HG02571 (cell line): ENCODE data around the gene MAPK11.
"Not testable (repeated sequence)": the region's sequence is repeated elsewhere in the genome, so short reads cannot be mapped to it uniquely, and the experiment has no call there.

Source experiments
- ATAC-seq: cut with Tn5 transposase; IDR thresholded peaks from one replicate; pipeline ENCODE4 v1.9.1; 2021; ENCODE audit warnings: mild to moderate bottlenecking, moderate library complexity; ENCODE audit not compliant: unreplicated experiment

The MAPK11 gene

GRCh38 chr22:50278956-50279619, 8.9 kb upstream of the MAPK11 start:
- no peak for ATAC-seq

GRCh38 chr22:50278461-50278860, 8.3 kb upstream of the MAPK11 start:
- ATAC-seq: no peak

GRCh38 chr22:50277761-50278160, 7.6 kb upstream of the MAPK11 start:
- no peak for ATAC-seq

GRCh38 chr22:50276143-50276542, 6.0 kb upstream of the MAPK11 start:
- peak; percentile 56 for ATAC-seq

- ATAC-seq: no peak
These were observed 5.2 kb upstream of the MAPK11 start for GRCh38 chr22:50275181-50276055.

- ATAC-seq: no peak
These were observed 4.6 kb upstream of the MAPK11 start for GRCh38 chr22:50274771-50275170.

GRCh38 chr22:50274311-50274710, 4.1 kb upstream of the MAPK11 start:
- no peak for ATAC-seq

- not testable (repeated sequence) for ATAC-seq
These were observed 3.6 kb upstream of the MAPK11 start for GRCh38 chr22:50273781-50274180.

GRCh38 chr22:50273352-50273751, 3.2 kb upstream of the MAPK11 start:
- ATAC-seq: not testable (repeated sequence)

- no peak for ATAC-seq
These were observed 2.0 kb upstream of the MAPK11 start for GRCh38 chr22:50272044-50272802.

- no peak for ATAC-seq
These were observed 1.4 kb upstream of the MAPK11 start for GRCh38 chr22:50271519-50271970.

GRCh38 chr22:50270666-50271394, 650 bp upstream of the MAPK11 start:
- ATAC-seq: no peak

- no peak for ATAC-seq
These were observed 609 bp downstream of the MAPK11 start for GRCh38 chr22:50269573-50269969.

GRCh38 chr22:50268655-50269113, 1.5 kb downstream of the MAPK11 start:
- ATAC-seq: no peak

GRCh38 chr22:50267591-50268390, 2.4 kb downstream of the MAPK11 start:
- ATAC-seq: no peak

- no peak for ATAC-seq
These were observed 3.2 kb downstream of the MAPK11 start for GRCh38 chr22:50266994-50267393.

- ATAC-seq: no peak
These were observed 5.1 kb downstream of the MAPK11 start for GRCh38 chr22:50264946-50265669.

- ATAC-seq: no peak
These were observed 6.0 kb downstream of the MAPK11 start for GRCh38 chr22:50264104-50264745.
